Activated T-cell treated with anti-CD3 and anti-CD28 coated beads, Interleukin-2, amount 50 U/mL, for 1 hour (primary cell): ENCODE data around the gene IL10.
"Not testable (repeated sequence)": the region's sequence is repeated elsewhere in the genome, so short reads cannot be mapped to it uniquely, and the experiment has no call there.

Experiments used
- DNase-seq: peaks from one replicate; pipeline ENCODE4 v3.0.0-alpha.2; 2020

Gene IL10

GRCh38 chr1:206792939-206793607 is 20.8 kb upstream of the IL10 start:
- DNase-seq, result no peak

- DNase-seq, result no peak
Observed at GRCh38 chr1:206790502-206791250, 18.4 kb upstream of the IL10 start.

- no peak for DNase-seq
Observed at GRCh38 chr1:206788487-206789050, 16.3 kb upstream of the IL10 start.

- no peak for DNase-seq
Observed at GRCh38 chr1:206787891-206788290, 15.6 kb upstream of the IL10 start.

GRCh38 chr1:206786212-206786886 is 14.1 kb upstream of the IL10 start:
- no peak for DNase-seq

- no peak for DNase-seq
Observed at GRCh38 chr1:206785182-206785765, 13.0 kb upstream of the IL10 start.

GRCh38 chr1:206784471-206784903 is 12.2 kb upstream of the IL10 start:
- DNase-seq, result peak; percentile 70

- DNase-seq, result no peak
Observed at GRCh38 chr1:206783506-206783905, 11.2 kb upstream of the IL10 start.

- no peak for DNase-seq
Observed at GRCh38 chr1:206782448-206782847, 10.2 kb upstream of the IL10 start.

- DNase-seq, result no peak
Observed at GRCh38 chr1:206779638-206780037, 7.3 kb upstream of the IL10 start.

- not testable (repeated sequence) for DNase-seq
Observed at GRCh38 chr1:206778911-206779310, 6.6 kb upstream of the IL10 start.

- no peak for DNase-seq
Observed at GRCh38 chr1:206778031-206778430, 5.7 kb upstream of the IL10 start.

GRCh38 chr1:206776229-206776628 is 3.9 kb upstream of the IL10 start:
- no peak for DNase-seq

- DNase-seq, result no peak
Observed at GRCh38 chr1:206774093-206774492, 1.8 kb upstream of the IL10 start.

GRCh38 chr1:206771338-206771692 is 979 bp downstream of the IL10 start:
- no peak for DNase-seq

GRCh38 chr1:206770531-206771337 is 1.6 kb downstream of the IL10 start, which contains the start of gene IL19:
IL19 (plus strand) TSS chr1:206770773; CDS start chr1:206836663, 65,890 bp downstream.
- no peak for DNase-seq

GRCh38 chr1:206769304-206769731 is 3.0 kb downstream of the IL10 start:
- peak; percentile 45 for DNase-seq

- peak; percentile 33 for DNase-seq
Observed at GRCh38 chr1:206768472-206769303, 3.6 kb downstream of the IL10 start.

- peak; percentile 74 for DNase-seq
Observed at GRCh38 chr1:206766251-206766856, 5.9 kb downstream of the IL10 start.

- DNase-seq, result not testable (repeated sequence)
Observed at GRCh38 chr1:206765771-206766170, 6.5 kb downstream of the IL10 start.
